Measurements from ENCODE around the gene ZPLD1.

The ZPLD1 gene

GRCh38 chr3:102471001-102471400 is 36.2 kb downstream of the ZPLD1 start:
- DNase-seq, result no peak

- DNase-seq, result no peak
These were observed 36.7 kb downstream of the ZPLD1 start for GRCh38 chr3:102471491-102471890.

GRCh38 chr3:102473648-102474047 is 38.8 kb downstream of the ZPLD1 start:
- no peak for DNase-seq

DNA sequence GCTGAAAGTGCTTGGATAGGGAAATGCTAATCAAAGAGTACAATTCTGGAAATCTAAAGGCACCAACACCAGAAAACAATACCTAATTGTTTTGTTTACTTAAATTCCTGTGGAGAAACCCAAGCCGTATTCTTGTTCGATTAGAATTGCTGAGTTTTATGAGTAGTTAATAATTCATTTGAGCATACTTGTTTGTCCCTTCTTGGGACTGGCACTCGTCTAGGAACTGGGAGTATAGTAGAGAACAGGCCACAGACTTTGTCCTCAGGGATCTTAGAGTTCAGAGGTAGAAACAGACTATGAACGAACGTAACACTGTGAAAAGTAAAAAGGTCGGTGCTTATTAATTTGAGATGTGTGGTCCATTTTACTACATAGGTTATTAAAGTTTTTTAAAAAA is 39.4 kb downstream of the ZPLD1 start:
- DNase-seq, result no peak

- DNase-seq, result no peak
These were observed 41.4 kb downstream of the ZPLD1 start for GRCh38 chr3:102476198-102476597.

- no peak for DNase-seq
These were observed 43.3 kb downstream of the ZPLD1 start for GRCh38 chr3:102478160-102478559.

DNA sequence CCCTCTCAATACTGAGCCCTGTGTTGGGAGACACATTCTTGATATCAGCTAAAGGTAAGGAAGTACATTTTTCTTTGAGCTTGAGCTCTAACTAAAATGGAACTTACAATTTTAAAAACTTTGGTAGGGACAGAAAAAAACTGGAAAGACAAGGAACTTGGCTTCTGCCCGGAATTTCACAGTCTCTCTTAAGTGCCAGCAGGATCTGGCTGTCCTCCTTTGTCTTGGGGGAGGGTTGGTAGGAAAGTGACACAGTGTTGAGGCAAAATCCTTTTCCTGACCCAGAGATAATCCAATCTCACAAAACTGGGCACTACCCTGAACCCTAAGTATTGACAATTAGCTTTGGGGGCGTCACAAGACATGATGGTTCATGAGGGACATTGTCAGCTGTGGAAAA is 45.3 kb downstream of the ZPLD1 start:
- no peak for DNase-seq

GRCh38 chr3:102481050-102481449 is 46.2 kb downstream of the ZPLD1 start:
- DNase-seq, result no peak

GRCh38 chr3:102483556-102483955 is 48.7 kb downstream of the ZPLD1 start:
- DNase-seq, result no peak

DNA sequence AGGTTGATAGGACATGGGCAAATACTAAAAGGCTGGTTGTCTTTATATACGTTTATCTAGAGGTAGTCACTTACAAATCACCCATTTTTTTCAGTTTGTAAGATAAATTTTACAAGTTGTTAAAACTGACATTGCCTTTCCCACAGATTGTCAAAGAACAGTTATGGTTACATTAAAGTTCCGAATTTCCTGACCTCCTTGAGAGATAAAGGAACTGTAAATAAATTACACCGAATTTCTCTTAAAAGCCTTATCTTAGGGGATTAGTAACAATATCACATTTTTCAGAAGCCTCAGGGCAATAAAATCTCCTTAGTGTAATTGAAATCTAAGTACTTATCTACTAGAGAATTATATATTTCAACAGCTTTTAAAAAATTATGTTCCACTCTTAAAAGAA is 49.5 kb downstream of the ZPLD1 start:
- DNase-seq, result no peak

- no peak for DNase-seq
These were observed 50.9 kb downstream of the ZPLD1 start for GRCh38 chr3:102485701-102486100.

DNA sequence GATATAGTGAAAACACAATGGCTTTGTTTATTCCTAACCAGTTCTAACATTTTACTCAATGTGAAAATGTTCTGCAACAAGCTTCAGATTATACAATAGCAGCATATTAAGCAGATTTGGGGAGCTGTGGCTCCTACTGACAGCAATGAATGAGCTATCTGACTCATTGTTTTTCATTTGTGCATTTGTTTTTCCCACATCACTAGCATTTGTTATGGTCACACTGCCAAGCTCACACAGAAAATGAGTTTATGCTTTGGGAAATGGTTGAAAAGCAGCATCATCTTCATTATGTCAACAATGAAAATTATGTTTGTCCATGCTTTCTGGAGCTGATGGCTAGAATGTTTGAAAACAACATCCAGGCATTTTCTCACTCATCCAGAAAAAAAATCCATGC is 53.5 kb downstream of the ZPLD1 start:
- no peak for DNase-seq

DNA sequence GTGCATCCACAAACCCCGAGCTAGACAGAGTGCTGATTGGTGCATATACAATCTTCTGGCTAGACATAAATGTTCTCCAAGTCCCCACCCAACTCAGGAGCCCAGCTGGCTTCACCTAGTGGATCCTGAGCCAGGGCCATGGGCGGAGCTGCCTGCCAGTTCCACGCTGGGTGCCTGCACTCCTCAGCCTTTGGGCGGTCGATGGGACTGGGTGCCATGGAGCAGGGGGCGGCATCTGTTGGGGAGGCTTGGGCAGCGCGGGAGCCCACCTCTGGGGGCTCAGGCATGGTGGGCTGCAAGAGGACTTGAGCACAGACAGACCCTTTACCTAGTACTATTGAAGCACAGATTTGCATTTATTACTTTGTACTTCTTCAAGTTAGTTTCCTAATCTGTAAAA is 57.5 kb downstream of the ZPLD1 start:
- no peak for DNase-seq

- DNase-seq, result no peak
These were observed 62.8 kb downstream of the ZPLD1 start for GRCh38 chr3:102497571-102497970.

DNA sequence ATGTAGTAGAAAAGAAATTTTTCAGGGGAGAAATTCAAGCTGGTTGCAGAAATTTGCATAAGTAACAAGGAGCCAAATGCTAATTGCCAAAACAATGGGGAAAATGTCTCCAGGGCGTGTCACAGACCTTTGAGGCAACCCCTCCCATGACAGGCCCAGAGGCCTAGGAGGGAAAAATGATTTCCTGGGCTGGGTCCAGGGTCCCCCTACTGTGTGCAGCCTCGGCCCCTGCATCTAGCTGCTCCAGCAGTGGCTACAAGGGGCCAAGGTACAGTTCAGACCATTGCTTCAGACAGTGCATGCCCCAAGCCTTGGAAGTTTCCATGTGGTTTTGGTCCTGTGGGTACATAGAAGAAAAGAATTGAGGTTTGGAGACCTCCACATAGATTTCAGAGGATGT is 70.7 kb downstream of the ZPLD1 start:
- DNase-seq, result no peak

GRCh38 chr3:102510663-102511062 is 75.8 kb downstream of the ZPLD1 start:
- no peak for DNase-seq

DNA sequence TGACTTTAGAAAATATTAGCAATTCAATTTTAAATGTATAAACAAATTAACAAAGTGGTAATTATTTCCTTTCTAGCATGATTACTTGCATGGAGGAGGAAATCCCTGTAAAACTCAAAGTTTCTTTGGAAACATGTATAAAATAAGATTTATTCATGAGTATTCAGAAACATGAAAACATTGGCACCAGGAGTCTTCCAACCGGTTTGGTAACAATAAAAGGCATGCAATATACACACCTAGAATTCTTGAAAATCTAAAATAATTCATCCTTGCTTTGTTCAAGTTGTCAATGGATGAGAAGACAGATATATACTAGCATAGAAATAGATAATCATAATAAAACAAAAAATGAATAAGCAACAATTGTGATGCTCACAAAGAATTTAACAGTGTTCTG is 76.4 kb downstream of the ZPLD1 start:
- DNase-seq, result no peak

GRCh38 chr3:102511639-102512038 is 76.8 kb downstream of the ZPLD1 start:
- no peak for DNase-seq

GRCh38 chr3:102512734-102513504 is 78.1 kb downstream of the ZPLD1 start:
- DNase-seq, result no peak

DNA sequence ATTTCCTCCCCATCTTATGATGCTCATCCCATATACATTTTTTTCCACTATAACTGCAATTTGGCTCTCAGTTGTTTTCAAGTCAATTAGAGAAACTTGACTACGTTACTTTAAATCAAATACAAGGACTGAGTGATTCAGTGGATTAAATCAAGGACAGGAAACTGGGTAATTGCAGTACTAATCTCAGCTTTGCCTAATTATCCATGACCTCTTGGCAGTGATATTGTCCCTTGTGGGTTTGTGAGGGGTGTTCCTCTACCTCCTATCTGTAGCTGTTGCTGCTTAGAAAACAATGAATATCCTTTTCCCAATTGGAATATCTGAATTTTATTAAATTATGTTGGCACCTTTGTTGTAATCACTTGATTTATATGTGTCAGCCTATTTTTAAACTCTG is 79.4 kb downstream of the ZPLD1 start:
- no peak for DNase-seq

GRCh38 chr3:102521246-102521645 is 86.4 kb downstream of the ZPLD1 start:
- DNase-seq, result no peak

- DNase-seq, result no peak
These were observed 90.8 kb downstream of the ZPLD1 start for GRCh38 chr3:102525624-102526023.

DNA sequence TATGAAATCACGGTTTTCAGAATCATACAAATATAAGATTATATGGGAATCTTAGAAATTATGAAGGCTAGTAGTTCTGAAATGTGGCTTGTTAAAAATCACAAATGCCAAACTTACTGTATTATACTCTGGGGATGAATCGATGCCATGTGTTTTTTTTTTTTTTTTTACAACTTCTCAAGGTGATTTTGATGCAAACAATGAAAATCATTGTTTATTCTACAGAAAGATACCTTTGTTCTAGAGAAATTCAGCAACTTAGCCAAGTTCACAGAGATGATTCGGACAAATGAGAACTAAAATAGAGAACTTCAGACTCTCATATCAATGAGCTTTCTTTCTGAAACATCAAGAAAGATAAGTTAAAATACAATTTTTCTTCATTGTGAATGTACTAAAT is 92.0 kb downstream of the ZPLD1 start:
- no peak for DNase-seq

DNA sequence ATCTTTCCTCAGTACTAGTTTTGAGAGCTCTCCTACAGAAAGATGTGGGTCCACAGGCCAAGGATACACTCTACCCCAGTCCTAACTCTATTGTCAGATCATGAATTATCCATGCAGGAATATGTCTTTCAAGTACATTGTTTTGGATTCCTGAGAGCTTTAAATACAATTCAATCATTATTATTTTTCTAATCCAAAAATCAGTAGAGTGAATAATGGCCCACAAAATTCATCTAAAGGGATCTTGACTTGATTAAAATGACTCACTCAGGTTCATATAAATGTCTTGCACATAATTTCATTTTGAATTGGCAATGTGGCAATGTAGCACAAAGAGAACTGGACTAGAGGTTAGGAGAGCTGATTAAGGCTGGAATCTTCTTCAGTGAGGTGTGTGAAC is 93.9 kb downstream of the ZPLD1 start:
- DNase-seq, result no peak

Measured in activated CD4-positive, alpha-beta T cell treated with anti-CD3 and anti-CD28 coated beads, Interleukin-2, Interleukin-6, amounts not matched to agents 100 ng/mL and 50 ng/mL, durations not matched to agents 16 hours and 8 hours (primary cell).